GM21528 (cell line): ENCODE measurements around the gene CDR2.
"Not testable (repeated sequence)": the region's sequence is repeated elsewhere in the genome, so short reads cannot be mapped to it uniquely, and the experiment has no call there.

Source experiments
- ATAC-seq: cut with Tn5 transposase; IDR thresholded peaks from one replicate; pipeline ENCODE4 v1.9.1; 2021; ENCODE audit warnings: mild to moderate bottlenecking, moderate library complexity; ENCODE audit not compliant: unreplicated experiment, low FRiP score

CDR2 gene

DNA sequence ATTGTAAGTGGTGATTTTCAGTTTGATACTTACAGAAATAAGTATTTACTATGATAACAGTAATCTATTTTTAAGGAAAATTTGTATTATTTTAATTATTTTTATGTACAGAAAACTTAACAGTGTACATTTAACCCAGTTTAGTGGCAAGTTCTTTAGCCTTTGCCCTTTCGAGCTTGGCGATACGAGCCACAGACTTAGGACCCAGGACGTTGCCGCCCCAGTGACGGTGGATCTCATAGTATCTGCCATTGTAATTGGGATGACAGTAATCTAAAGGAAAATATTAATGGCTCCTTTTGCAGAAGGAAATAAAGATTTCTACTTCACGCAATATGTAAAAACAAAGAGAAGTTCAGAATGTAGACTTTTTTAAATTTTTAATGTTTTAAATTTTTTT lies 5.2 kb upstream of the CDR2 start:
- ATAC-seq, result no peak

DNA sequence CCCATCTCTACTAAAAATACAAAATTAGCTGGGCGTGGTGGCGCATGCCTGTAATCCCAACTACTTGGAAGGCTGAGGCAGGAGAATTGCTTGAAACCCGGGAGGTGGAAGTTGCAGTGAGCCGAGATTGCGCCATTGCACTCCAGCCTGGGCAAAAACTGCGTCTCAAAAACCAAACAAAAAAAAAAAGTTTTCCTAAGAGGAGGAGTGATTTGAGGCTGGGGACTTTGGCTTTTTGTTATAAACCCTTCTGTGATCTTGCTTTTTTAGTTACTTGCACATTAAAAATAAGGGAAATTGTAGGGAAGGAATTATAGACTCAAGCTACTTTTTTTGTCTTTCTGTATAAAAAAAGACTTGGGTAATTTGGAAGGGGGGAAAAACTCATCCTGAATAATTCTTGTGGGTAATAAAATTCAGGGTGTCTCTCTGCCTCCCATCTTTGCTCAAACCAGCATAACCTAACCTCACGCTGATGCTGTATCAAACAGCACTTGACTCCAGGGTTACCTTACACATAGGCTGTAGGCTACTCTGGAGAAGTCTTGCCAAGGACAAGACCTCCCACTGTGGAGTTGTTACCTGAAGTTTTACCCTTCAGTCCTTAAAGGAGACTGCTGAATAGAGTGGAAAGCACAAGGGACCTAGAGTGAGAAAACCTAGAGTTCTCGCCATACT lies 1.7 kb upstream of the CDR2 start:
- no peak for ATAC-seq

DNA sequence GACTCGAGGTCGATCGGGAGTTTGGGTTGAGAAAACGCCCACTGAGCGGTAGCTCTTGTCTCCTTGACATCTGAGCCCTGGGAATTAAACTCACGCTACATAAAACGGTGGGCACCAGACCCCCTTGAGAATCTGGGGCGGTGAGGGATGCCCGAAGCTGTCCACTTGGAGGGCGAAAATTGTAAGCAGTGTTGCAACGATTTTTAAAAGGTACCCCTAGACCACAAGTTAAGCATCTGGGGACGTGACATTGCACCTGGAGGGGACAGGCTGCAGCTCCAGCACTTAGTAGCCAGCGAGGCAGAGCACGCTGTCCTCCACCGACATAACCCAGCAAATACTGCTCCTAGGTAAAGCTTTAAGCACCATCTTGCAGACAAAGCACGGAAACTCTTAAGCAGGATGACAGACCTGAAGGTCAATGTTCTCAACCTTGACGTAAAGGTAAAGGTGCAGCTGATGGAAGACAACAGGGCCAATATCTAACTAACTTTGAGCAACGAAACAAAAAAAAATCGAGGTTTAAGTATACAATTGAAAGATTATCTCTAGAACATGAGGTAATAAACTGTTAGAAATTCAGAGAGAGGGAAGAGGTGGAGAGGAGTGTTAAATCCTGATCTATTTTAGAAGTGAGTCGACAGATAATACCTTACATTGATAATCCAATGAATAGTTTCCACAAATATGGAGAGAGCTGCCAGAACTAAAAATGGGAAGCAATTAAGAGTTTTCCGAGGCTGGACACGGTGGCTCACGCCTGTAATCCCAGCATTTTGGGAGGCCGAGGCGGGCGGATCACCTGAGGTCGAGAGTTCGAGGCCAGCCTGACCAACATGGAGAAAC lies 921 bp upstream of the CDR2 start:
- no peak for ATAC-seq

DNA sequence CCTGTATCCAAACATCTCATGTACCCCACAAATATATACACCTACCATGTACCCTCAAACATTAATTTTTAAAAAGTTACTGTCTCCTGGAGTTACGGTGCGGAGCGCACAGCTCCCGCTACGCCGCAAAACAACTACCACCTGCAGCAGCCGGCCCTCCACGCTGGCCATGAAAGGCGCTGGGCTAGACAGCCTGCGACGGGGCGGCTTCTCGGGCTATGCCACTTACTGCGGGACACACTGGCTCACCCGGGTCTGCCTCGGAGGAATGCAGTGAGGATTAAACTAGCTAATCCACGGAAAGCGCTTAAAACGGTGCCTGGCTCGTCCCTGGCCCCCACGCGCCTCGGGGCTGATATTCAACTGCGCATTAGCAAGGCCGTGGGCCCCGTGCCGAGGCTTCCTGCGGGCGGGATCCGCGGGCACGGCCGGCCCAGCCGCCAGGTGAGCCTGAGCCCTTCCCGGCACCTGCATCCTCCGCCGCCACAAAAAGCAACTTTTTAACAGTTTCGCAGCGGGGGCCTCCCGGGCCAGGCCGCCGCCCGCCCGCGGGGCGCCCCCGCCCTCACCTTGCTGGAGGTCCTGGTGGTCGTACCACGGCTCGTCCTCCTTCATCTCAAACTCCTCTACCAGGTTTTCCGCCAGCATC lies 633 bp downstream of the CDR2 start:
- ATAC-seq, result peak; percentile 26

- no peak for ATAC-seq
These were observed 1.3 kb downstream of the CDR2 start for GRCh38 chr16:22372882-22373661.

DNA sequence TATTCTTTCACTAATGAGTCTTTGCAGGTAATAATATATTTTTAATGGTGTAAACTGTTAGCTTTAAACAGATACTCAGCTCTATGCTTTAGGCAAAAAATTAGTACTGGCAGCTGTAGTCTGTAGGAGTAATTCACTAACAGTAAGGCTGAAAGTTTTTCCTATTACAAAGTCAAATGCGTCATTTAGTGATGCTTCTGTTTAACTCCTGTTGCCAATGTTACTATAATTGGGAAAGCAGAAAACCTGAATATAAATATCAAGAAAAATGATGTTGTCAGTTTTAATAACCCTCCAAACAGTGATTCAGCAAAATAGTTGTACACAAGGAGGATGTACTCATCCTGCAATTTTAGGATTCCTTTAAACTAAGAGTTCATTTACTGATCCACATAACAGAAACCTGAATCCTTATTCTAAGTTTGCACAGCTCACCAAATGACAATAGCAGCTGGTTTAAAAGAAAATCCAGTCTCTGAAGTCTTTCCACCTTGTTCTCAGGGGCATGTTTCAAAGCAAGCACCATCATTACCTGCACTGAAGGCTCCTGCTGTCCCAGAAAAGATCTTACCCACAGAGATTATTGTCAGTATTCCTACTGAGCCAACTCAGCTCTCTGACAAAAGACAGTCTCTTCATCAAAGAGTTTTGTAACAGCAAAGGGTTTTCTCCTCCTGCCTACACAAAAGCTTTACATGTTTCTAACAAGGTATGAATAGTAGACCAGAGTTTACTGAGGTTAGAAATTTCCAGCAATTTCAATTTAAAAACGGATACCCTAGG lies 4.2 kb downstream of the CDR2 start:
- ATAC-seq, result no peak

GRCh38 chr16:22369221-22369811 lies 5.1 kb downstream of the CDR2 start:
- ATAC-seq, result no peak

DNA sequence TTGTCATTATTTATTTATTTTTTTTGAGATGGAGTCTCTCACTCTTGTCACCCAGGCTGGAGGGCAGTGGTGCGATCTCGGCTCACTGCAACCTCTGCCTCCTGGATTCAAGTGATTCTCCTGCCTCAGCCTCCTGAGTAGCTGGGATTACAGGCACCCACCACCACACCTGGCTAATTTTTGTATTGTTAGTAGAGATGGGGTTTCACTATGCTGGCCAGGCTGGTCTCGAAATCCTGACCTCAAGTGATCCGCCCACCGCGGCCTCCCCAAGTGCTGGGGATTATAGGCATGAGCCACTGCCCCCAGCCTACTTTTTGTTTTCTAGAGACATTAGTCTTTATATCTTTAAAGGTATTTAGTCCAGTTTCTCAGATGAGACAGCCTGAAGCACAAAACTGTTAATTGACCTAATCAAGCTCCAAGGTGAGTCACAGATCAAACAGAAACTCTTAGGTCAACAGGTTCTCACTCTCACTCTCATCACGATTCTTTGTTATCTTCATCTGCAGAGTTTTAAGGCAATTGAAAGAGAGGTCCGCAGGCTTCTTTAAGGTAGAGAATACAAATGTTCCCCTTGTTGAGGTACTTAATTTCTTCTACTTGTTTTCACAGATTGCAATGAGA lies 6.1 kb downstream of the CDR2 start:
- ATAC-seq, result not testable (repeated sequence)

GRCh38 chr16:22366889-22367288 lies 7.5 kb downstream of the CDR2 start:
- ATAC-seq, result no peak

GRCh38 chr16:22366371-22366770 lies 8.0 kb downstream of the CDR2 start:
- ATAC-seq, result no peak

- no peak for ATAC-seq
These were observed 10.2 kb downstream of the CDR2 start for GRCh38 chr16:22364241-22364640.

DNA sequence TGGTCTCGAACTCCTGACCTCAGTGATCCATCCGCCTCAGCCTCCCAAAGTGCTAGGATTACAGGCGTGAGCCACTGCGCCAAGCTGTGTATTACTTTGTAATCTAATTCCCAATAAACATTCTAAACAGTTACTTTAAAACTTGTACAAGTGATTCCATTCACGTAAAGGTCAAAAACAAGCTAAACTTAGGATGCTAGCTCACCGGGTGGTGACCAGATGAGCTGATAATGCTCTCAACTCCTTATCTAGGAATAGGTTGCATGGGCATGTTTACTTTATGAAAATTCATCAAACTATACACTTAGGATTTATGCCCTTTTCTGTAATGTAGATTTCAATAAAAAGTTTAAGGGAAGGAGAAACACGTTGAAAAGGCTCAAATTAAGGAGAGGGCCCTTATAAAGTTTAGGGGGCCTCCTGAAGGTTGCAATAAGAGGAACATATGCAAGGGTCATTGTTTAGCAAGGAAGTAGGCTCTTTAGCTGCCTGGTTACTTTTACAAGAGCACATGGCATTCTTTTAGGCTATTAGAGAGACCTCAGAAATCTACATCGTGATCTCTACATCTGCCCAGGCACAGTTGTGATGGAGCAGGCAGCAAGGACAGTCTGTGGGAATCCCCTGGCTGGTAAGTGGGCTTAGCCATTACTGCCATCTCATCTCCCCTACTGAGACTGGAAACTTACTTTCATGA lies 13.3 kb downstream of the CDR2 start:
- ATAC-seq, result no peak

DNA sequence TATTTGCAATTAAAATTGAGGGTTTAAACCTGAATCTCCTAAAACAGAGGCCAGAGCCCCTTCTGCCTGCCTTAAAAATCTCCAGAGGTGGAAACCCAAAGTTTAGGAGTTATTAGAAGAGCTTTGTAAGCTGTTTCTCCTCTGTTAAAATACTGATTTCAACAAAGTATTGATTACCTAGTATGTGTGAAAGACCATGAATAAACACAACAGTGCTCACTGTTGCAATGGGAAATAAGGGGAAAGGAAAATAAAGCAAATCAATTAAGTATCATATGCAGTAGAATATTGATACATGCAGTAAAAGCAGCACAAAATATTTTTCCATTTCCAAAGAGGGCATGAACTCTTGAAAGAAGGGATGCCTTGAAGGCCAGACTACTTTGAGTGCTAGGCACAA lies 14.7 kb downstream of the CDR2 start:
- no peak for ATAC-seq

DNA sequence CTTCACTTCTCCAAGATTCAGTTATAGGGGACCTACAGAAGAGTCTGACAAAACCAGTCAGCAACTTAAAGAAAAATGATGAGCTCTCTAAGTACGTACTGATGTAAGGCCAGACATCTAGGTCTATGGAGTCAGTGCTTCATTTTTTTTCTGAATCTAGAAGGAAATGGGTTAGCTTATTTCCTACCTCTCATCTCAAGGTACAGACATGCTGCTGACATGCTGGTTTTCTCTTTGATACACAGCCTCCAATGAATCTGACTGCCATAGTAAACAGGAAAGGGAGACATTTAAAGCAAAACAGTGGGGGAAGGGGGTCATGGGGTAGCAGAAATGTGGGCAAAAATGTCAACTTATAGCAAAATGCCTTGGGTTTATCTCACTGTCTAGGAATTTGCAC lies 16.4 kb downstream of the CDR2 start:
- ATAC-seq, result no peak

GRCh38 chr16:22357635-22357971 lies 16.8 kb downstream of the CDR2 start:
- ATAC-seq, result peak; percentile 59

GRCh38 chr16:22356930-22357634 lies 17.3 kb downstream of the CDR2 start:
- ATAC-seq, result peak; percentile 29

DNA sequence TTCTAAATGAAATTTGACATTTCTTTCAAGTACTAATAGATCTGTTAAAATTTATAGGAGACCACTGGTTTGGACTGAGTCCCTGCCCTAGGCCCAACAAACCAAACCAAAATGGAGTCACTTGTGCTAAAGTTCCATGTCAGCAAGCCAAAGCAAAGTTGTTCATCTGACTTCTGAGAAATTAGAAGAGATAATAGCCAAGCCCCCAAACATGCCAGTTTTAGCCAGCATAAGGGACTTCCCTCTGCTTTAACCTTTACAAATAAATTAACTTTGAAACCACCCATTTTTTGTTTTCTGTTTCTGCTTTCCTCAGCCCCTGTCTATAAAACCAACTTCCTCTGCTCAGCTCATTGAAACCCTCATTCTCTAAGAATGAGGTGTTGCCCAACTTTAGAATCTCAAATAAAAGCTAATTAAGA lies 18.9 kb downstream of the CDR2 start:
- ATAC-seq, result no peak

GRCh38 chr16:22353933-22354541 lies 20.4 kb downstream of the CDR2 start:
- no peak for ATAC-seq
